ENCODE data around the gene ERP44.

GRCh38 chr9:100084734-100085133 is 14.1 kb downstream of the ERP44 start:
- TF ChIP-seq CTCF (IDR thresholded peaks at IDR 0.05) (no peak), POLR2A (IDR thresholded peaks at IDR 0.05) (no peak)
